Measurements from ENCODE around the gene SLC23A3. TPM values are rescaled to one million over a fixed set of nuclear protein-coding genes. Genes with fewer than 3 reads are reported as not detected.

SLC23A3 gene
- total RNA-seq, 3 donors from 2014 or later (not counting 1 experiment from before 2014, with no cell fraction given): 0.48 to 1.1 (median 0.89) TPM

GRCh38 chr2:219176818-219177551, 7.2 kb upstream of the SLC23A3 start, which contains the start of gene CNPPD1:
TSS of gene CNPPD1 (minus strand) at chr2:219176925. CDS start at chr2:219176828, 97 bp downstream.
- intact Hi-C loops (cut with micrococcal nuclease): loop anchor here (1.0 to 10.0 kb wide), 4 partner anchors 78 to 280 kb away; partner anchors contain the start of genes DNAJB2 and DNPEP
- ATAC-seq (peak; percentile 72 to 89 (median 79)), DNase-seq (peak; percentile 85 to 94)
- Mint-ChIP-seq H3K36me3 (peaks cover 9% of the 10 kb centered on the region), H3K9me3 (no peaks in the 10 kb centered on the region), H3K27ac (peak within 1 kb of the TSS; percentile 99 to 100), H3K4me3 (peak within 1 kb of the TSS; percentile 97), H3K4me1 (peaks cover 47 to 72% of the 10 kb centered on the region in 2 donors), H3K27me3 (ENCODE audit: low read depth in 2 of 2) (no peaks in the 10 kb centered on the region)
- H3K4me1 ChIP-seq (ENCODE audit: control insufficient read depth, insufficient read depth, low read length): peaks cover 43% of the 10 kb centered on the region
- peak within 1 kb of the TSS; percentile 61 for H3K4me3 ChIP-seq (ENCODE audit: low read length)
- WGBS (ENCODE audit: insufficient coverage): under 1% methylated on average over 69 of the region's 69 CpGs
- H3K27me3 ChIP-seq (ENCODE audit: control insufficient read depth, insufficient read depth, low read length): no peaks in the 10 kb centered on the region
- H3K9me3 ChIP-seq (ENCODE audit: control insufficient read depth, insufficient read depth, low read length): no peaks in the 10 kb centered on the region
- peak within 1 kb of the TSS; percentile 98 for H3K27ac ChIP-seq (ENCODE audit: low read length)
- peaks cover 55% of the 10 kb centered on the region for H3K36me3 ChIP-seq (ENCODE audit: control insufficient read depth, insufficient read depth, low read length)
- no peak for TF ChIP-seq CTCF (IDR thresholded peaks at IDR 0.05)

- peaks cover 9% of the 10 kb centered on the region for H3K36me3 Mint-ChIP-seq
- H3K9me3 ChIP-seq (ENCODE audit: control insufficient read depth, insufficient read depth, low read length): no peaks in the 10 kb centered on the region
Measured at GRCh38 chr2:219175928-219176817, 6.3 kb upstream of the SLC23A3 start.

GRCh38 chr2:219175486-219175885, 5.7 kb upstream of the SLC23A3 start:
- TF ChIP-seq CTCF (IDR thresholded peaks at IDR 0.05): no peak
- no peak for ATAC-seq
- Histone ChIP-seq H3K27ac (ENCODE audit: low read length) (peak overlapping the region; percentile 98), H3K4me3 (ENCODE audit: low read length) (no peak overlapping the region), H3K27me3 (ENCODE audit: control insufficient read depth, insufficient read depth, low read length) (no peaks in the 10 kb centered on the region), H3K4me1 (ENCODE audit: control insufficient read depth, insufficient read depth, low read length) (peaks cover 43% of the 10 kb centered on the region), H3K9me3 (ENCODE audit: control insufficient read depth, insufficient read depth, low read length) (no peaks in the 10 kb centered on the region), H3K36me3 (ENCODE audit: control insufficient read depth, insufficient read depth, low read length) (peaks cover 46% of the 10 kb centered on the region)
- Mint-ChIP-seq H3K4me3 (peak overlapping the region; percentile 83), H3K36me3 (peaks cover 9% of the 10 kb centered on the region), H3K27ac (peak overlapping the region; percentile 99 to 100), H3K9me3 (no peaks in the 10 kb centered on the region), H3K27me3 (ENCODE audit: low read depth in 2 of 2) (no peaks in the 10 kb centered on the region), H3K4me1 (peaks cover 45 to 64% of the 10 kb centered on the region in 2 donors)
- intact Hi-C loops (cut with micrococcal nuclease): loop anchor here (5.0 to 10.0 kb wide), 2 partner anchors 209 to 278 kb away; partner anchors contain the start of gene DNPEP
- 86% methylated on average over 6 of the region's 7 CpGs for WGBS (ENCODE audit: insufficient coverage)
- DNase-seq: no peak

More at GRCh38 chr2:219175928-219176817, 6.3 kb upstream of the SLC23A3 start:
- Mint-ChIP-seq H3K4me1 (peaks cover 52 to 69% of the 10 kb centered on the region in 2 donors), H3K27me3 (ENCODE audit: low read depth in 2 of 2) (no peaks in the 10 kb centered on the region), H3K4me3 (peak overlapping the region; percentile 83), H3K9me3 (no peaks in the 10 kb centered on the region), H3K27ac (peak overlapping the region; percentile 99 to 100)
- H3K4me1 ChIP-seq (ENCODE audit: control insufficient read depth, insufficient read depth, low read length): peaks cover 43% of the 10 kb centered on the region
- no peak for TF ChIP-seq CTCF (IDR thresholded peaks at IDR 0.05)
- ATAC-seq (peak; percentile 8 to 17 (median 11)), DNase-seq (peak in 1 of 2 donors; percentile 58)
- peak overlapping the region; percentile 98 for H3K27ac ChIP-seq (ENCODE audit: low read length)
- H3K4me3 ChIP-seq (ENCODE audit: low read length): peak overlapping the region; percentile 52
- intact Hi-C loops (cut with micrococcal nuclease): loop anchor here (2.0 to 10.0 kb wide), 3 partner anchors 79 to 279 kb away; partner anchors contain the start of gene DNPEP
- WGBS (ENCODE audit: insufficient coverage): 2% methylated on average over 45 of the region's 45 CpGs
- H3K36me3 ChIP-seq (ENCODE audit: control insufficient read depth, insufficient read depth, low read length): peaks cover 52% of the 10 kb centered on the region
- no peaks in the 10 kb centered on the region for H3K27me3 ChIP-seq (ENCODE audit: control insufficient read depth, insufficient read depth, low read length)
